Adipocyte (in vitro differentiated cells): Measurements from ENCODE around the gene NDUFA8.

Experiments used
- DNase-seq: peaks from one replicate; pipeline ENCODE4 v3.0.0-alpha.2; 2015; ENCODE audit warnings: low read depth
- H3K27me3 ChIP-seq: replicated peaks from 2 replicates; pipeline ENCODE4 v1.7.0; 2013; ENCODE audit warnings: mild to moderate bottlenecking, low read length, moderate library complexity; ENCODE audit not compliant: control insufficient read depth, insufficient read depth
- H3K36me3 ChIP-seq: 2 replicates; pipeline ENCODE4 v1.7.0; 2013; ENCODE audit warnings: low read length, mild to moderate bottlenecking, moderate library complexity; ENCODE audit not compliant: control insufficient read depth, insufficient read depth, severe bottlenecking
- H3K4me1 ChIP-seq: 2 replicates; pipeline ENCODE4 v1.7.0; 2013; ENCODE audit warnings: mild to moderate bottlenecking, low read length, moderate library complexity; ENCODE audit not compliant: control insufficient read depth, insufficient read depth
- H3K4me3 ChIP-seq: 2 replicates; pipeline ENCODE4 v1.7.0; 2013; ENCODE audit warnings: mild to moderate bottlenecking, low read length, moderate library complexity
- H3K9ac ChIP-seq: 2 replicates; pipeline ENCODE4 v1.7.0; 2013; ENCODE audit warnings: mild to moderate bottlenecking, low read length, moderate library complexity
- H3K9me3 ChIP-seq: 2 replicates; pipeline ENCODE4 v1.7.0; 2013; ENCODE audit warnings: mild to moderate bottlenecking, low read length, moderate library complexity; ENCODE audit not compliant: control insufficient read depth

NDUFA8 gene

DNA sequence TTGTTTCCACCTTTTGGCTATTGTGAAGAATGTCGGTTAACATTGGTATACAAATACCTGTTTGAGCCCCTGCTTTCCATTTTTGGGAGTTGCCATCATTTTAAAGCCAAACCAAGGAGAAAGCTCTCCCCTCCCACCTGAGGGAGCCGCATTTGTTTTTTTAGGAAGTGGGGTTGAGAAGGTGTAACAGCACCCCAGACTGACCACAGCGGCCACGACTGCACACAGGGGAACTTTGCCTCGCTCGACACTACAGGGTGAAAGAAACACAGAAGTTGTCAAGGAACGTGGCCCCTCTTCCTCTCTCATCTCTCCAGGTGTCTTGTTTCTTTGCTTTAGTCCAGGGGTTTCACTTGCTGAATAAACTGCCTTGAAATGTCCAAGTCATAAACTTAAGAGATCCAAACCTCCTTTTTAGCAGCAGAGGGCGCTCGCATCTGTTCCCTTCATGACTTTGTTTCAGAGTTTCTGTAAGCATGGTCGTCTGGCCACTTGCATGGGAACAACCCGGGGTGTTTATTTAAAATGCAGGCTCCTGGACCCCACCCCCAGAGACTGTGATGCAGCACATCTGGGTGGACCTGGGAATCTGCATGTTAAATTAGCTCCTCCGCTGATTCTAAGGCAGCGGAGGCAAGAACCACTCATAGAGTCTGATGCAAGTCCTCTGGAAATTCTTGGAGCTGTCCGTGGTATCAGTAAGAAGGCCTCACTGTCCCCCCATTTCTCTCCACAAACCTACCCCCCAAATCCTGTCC, 64.4 kb downstream of the NDUFA8 start:
- Histone ChIP-seq H3K27me3 (peaks cover 9% of the 10 kb centered on the region), H3K36me3 (no peaks in the 10 kb centered on the region), H3K9me3 (no peaks in the 10 kb centered on the region), H3K4me3 (no peak overlapping the region), H3K9ac (no peak overlapping the region), H3K4me1 (peaks cover 26% of the 10 kb centered on the region)
- DNase-seq, result peak; percentile 76
